ENCODE results near the gene SERBP1.
"Not testable (repeated sequence)": the region's sequence is repeated elsewhere in the genome, so short reads cannot be mapped to it uniquely, and the experiment has no call there.

SERBP1 gene

GRCh38 chr1:67430358-67431155 lies at the start of gene SERBP1:
Gene SERBP1, minus strand, starts transcription at chr1:67430402. Its CDS starts 102 bp downstream, at chr1:67430300.
- DNase-seq (ENCODE audit: low read depth, low spot score), result peak; percentile 99

GRCh38 chr1:67479146-67479891 lies 49.1 kb upstream of the SERBP1 start:
- peak; percentile 49 for DNase-seq (ENCODE audit: low read depth, low spot score)

GRCh38 chr1:67476906-67477305 lies 46.7 kb upstream of the SERBP1 start:
- no peak for DNase-seq (ENCODE audit: low read depth, low spot score)

DNA sequence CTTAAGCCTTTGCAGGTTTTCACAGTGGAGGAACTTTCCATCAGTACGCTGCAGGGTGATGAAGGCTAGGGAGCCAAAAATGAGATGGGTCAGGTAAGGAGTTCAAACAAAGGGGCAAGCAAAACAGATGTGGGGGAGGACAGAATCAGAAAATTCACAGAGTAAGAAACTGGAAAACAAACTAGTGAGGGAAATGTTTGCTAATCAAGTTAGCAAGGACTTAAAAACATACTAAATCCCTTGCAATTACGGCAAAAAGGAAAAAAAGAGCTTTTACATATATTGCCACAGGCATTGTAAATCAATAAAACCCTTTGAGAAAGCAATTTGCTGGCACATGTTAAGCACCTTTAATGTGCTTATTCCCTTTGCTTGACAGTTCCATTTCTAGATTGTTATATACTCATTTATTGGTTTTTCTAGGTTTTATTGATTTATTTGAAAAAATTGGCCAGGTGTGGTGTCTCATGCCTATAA lies 45.8 kb upstream of the SERBP1 start:
- DNase-seq (ENCODE audit: low read depth, low spot score), result no peak

GRCh38 chr1:67472056-67472455 lies 41.9 kb upstream of the SERBP1 start:
- no peak for DNase-seq (ENCODE audit: low read depth, low spot score)

GRCh38 chr1:67469431-67469830 lies 39.2 kb upstream of the SERBP1 start:
- DNase-seq (ENCODE audit: low read depth, low spot score), result no peak

GRCh38 chr1:67468066-67468718 lies 38.0 kb upstream of the SERBP1 start:
- no peak for DNase-seq (ENCODE audit: low read depth, low spot score)

- no peak for DNase-seq (ENCODE audit: low read depth, low spot score)
Observed at GRCh38 chr1:67465375-67465774, 35.2 kb upstream of the SERBP1 start.

GRCh38 chr1:67464746-67465145 lies 34.5 kb upstream of the SERBP1 start:
- no peak for DNase-seq (ENCODE audit: low read depth, low spot score)

DNA sequence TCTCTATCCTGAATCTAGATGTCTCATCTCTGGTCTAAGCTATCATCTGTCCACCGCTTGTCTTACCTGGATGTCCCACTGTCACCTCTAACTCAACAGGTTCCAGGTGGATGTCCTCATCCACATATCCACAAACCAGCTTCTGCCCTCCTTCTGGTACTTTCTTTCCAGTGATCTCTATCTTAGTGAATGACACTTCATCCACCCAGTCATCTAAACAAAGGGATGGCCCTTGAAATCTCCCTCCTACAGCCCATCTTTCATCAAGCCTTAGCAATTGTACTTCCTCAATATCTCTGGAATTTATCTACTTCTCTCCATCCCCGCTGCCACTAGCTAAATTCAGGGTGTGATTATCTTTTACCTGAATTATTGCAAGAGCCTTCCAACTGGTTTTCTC lies 33.9 kb upstream of the SERBP1 start:
- no peak for DNase-seq (ENCODE audit: low read depth, low spot score)

DNA sequence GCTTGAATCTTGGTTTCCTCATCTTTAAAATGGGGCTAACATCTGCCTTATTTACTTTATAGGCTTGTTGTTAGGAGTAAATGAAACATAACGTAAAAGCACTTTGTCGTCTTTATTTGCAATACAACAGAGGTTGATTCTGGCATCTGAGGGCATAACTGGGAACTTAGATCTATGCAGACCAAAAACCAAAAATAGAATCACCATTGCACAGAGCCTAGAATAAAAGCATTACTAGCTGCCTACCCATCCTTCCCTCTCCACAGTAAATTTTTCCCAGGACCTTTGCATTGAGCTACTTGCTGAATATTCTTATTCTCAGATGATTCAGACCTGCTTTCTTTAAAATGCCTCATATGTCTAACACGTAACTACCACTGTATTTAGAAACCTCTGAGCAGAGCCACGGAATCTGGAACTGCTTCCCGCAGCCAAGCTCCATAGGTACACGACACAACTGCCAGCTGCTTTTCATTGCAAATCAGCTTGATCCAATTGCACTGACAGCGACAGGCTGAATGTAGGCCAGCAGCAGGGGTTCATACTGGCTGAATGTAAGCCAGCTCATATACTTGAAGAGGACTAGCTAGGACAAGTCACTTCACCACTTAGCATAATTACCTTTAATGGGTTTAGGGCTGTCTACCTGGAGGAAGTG lies 33.2 kb upstream of the SERBP1 start:
- peak; percentile 26 for DNase-seq (ENCODE audit: low read depth, low spot score)

DNA sequence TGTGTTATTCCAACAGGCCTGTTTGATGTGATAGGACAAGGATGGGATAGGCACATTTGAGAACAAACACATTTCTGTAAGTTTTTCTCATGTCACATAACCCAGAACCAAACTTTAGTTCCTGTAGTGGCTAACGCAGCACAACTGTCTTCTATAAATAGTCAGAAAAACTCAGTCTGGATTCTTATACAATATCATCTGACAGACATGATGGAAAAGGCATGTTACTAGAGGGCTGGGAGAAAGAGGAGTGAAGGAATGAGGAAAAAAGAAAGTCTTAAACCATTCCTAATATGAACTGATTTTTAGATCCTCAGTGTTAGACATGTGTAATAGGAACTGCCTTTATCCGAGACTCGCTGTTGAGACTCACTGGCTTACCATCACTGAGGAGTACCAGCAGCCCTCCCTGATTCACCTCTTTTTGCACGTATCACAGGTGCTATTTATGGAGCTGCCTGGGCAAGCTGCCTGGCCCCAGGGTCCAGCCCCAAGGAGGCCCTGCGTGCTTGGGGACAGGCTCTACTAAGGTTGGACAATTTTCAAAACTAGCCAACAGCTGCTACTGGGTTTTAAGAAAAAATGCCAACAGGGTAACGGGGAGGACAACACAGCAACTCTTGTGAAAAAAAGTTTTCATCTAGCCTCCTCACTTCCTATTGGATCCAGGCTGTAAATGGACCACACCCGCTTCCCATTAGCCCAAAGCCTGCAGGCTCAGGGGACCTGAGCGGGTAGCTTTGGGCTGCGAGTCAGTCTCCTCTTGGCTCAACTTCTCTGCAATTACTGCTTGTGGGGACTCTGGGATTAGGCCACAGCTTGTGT lies 30.7 kb upstream of the SERBP1 start:
- DNase-seq (ENCODE audit: low read depth, low spot score), result no peak

- DNase-seq (ENCODE audit: low read depth, low spot score), result no peak
Observed at GRCh38 chr1:67459068-67459467, 28.9 kb upstream of the SERBP1 start.

DNA sequence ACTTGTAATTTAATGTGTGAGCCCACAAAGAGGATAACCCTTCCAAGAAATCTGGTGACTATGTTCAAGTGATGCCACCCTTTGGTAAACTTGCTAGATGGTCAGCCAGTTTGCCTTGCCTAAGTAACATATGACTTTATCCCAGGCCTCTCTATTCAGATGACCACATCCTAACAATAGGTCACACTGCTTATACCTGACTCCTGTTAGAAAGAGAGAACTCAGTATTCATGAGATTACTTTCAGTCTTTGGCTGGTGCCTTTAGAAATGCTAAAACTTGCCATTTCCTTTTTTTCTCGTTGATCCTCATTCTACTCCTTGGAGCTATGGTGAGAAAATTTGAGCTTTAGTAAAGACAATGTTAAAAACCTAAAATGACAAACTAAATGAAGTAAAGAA lies 28.5 kb upstream of the SERBP1 start:
- DNase-seq (ENCODE audit: low read depth, low spot score), result no peak

DNA sequence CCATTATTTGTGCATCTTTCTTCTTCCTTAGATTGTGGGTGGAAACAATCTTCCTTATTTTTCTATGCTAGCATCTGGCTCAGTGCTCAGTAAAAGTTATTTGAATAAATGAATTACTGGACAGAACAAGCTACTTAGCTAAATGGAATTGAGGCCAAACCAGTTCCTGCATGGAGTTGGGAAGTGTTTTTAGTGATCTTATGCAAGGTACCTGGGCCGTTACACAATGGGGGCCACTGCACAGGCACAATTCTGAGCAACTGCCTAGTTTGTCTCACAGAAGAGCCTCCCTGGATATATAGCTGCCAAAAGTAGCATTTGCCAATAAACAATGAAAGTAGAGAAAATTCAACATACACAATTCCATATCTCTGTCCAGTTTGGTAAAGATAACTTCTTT lies 27.0 kb upstream of the SERBP1 start:
- DNase-seq (ENCODE audit: low read depth, low spot score), result no peak

- DNase-seq (ENCODE audit: low read depth, low spot score), result no peak
Observed at GRCh38 chr1:67451815-67452214, 21.6 kb upstream of the SERBP1 start.

- DNase-seq (ENCODE audit: low read depth, low spot score), result no peak
Observed at GRCh38 chr1:67451356-67451755, 21.2 kb upstream of the SERBP1 start.

DNA sequence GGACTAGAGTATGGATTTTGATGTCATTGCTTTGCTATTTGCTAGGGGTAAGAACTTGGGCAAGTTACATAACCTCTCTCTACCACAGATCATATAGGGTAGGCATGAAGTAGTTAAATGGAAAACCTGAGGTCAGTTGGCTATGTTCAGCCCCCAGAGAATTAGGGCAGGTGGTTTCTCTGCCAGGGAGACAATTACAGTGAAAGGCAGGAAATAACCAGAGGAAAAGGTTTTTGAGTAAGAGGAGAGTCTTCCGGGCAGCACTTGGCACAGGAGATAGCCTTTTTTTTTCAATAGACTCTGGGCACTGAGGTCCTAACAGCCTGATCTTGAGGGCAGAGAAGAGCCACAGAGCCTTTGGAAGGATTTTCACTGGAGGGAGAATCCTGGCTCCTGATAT lies 16.7 kb upstream of the SERBP1 start:
- DNase-seq (ENCODE audit: low read depth, low spot score), result no peak

GRCh38 chr1:67446014-67446413 lies 15.8 kb upstream of the SERBP1 start:
- not testable (repeated sequence) for DNase-seq (ENCODE audit: low read depth, low spot score)

- DNase-seq (ENCODE audit: low read depth, low spot score), result no peak
Observed at GRCh38 chr1:67441739-67442281, 11.6 kb upstream of the SERBP1 start.

GRCh38 chr1:67441183-67441582 lies 11.0 kb upstream of the SERBP1 start:
- peak; percentile 80 for DNase-seq (ENCODE audit: low read depth, low spot score)
